Ovary (tissue), 9 donors: ENCODE results near the gene STK38. TPM values are rescaled to one million over a fixed set of nuclear protein-coding genes. Genes with fewer than 3 reads are reported as not detected.
"Not testable (repeated sequence)": the region's sequence is repeated elsewhere in the genome, so short reads cannot be mapped to it uniquely, and the experiment has no call there.

Source experiments
- DNase-seq, 5 donors: peaks; one replicate each; pipeline ENCODE4 v3.0.0-alpha.2; 2019 to 2020
- H3K27ac ChIP-seq, 2 donors: fragments of 200-600 bp; one replicate each; pipeline versions ENCODE4 v1.5.1 to v1.8.0; 2019 to 2022
- H3K27me3 ChIP-seq: fragments of 200-600 bp; one replicate; pipeline ENCODE4 v1.8.0; 2022
- H3K36me3 ChIP-seq: fragments of 200-600 bp; sonication (generic); one replicate; pipeline ENCODE4 v1.5.1; 2019
- H3K4me1 ChIP-seq: one replicate; pipeline ENCODE4 v1.8.1; 2013; ENCODE audit warnings: mild to moderate bottlenecking, moderate library complexity; ENCODE audit not compliant: insufficient read depth
- H3K4me3 ChIP-seq: fragments of 200-600 bp; sonication (generic); one replicate; pipeline ENCODE4 v1.5.1; 2017
- H3K9me3 ChIP-seq, 2 donors: fragments of 200-600 bp in 1 of 2; sonication (generic) in 1 of 2; one replicate each; pipeline versions ENCODE4 v1.5.1 to v1.8.1; 2013 to 2019; ENCODE audit warnings: mild to moderate bottlenecking in 1 of 2, moderate library complexity in 1 of 2
- EP300 ChIP-seq: sonication (generic); formaldehyde crosslinking; IDR thresholded peaks from one replicate; pipeline ENCODE4 v1.6.1; 2017; ENCODE audit warnings: antibody characterized with exemption
- POLR2A ChIP-seq: fragments of 450-650 bp; IDR thresholded peaks from one replicate; pipeline ENCODE4 v1.6.1; 2017; ENCODE audit warnings: antibody characterized with exemption, mild to moderate bottlenecking, moderate library complexity
- WGBS, 3 donors: extraction: QIAGEN DNeasy Blood & Tissue Kit in 1 of 3; methylation state at CpG; one replicate each; pipeline versions ENCODE4 v1.1.5 to v1.1.7; 2013 to 2017; 5-methylcytosine and 5-hydroxymethylcytosine counted together
- intact Hi-C, 4 donors: fragments of 100-400 bp; cut with DNase I; formaldehyde crosslinking; loops; one replicate each; pipeline versions ENCODE4 v1.11.0 to v1.15.1; 2022 to 2023
- polyA plus RNA-seq, 2 donors: library from polyadenylated mRNA; stranded (reverse); fragments of 200-250 nt in 1 of 2; fragments of 350-450 nt in 1 of 2; fragmentation: Illumina TruSeq in 1 of 2; extraction: RNeasy Lipid Tissue Mini Kit (QIAGEN cat#74804) in 1 of 2; gene quantifications; one replicate each; pipeline ENCODE4 v1.2.3, GENCODE V29; 2013 to 2014
- total RNA-seq, 7 donors: library from RNA; depleted of rRNA in 2 of 7; stranded (reverse); fragments of >200 nt in 2 of 7; fragmentation: NEBNext Ultra II Directional in 3 of 7; extraction: Animal tissue kit (Norgen Biotek cat#: 25700) in 3 of 7; gene quantifications; one replicate each; pipeline versions ENCODE4 v1.1.0 to v1.2.4, GENCODE V29; 2016 to 2023
- TF ChIP-seq, protein P1 (sequence below), 3 donors: fragments of 450-650 bp in 2 of 3; fragments of 200-600 bp in 1 of 3; IDR thresholded peaks; one replicate each; pipeline versions ENCODE4 v1.5.1 to v1.8.0; 2016 to 2022; ENCODE audit warnings: antibody characterized with exemption in 3 of 3, mild to moderate bottlenecking in 1 of 3
- donor health status: DM: no; HTN: no; CAD: no; lungs with moderate emphysema.
- donor health status: DM: no; HTN: no; CAD: no.
- donor health status: Bipolar disorder and iron deficiency.
- donor health status: DM: yes; HTN: yes; CAD: no.
- donor health status: DM: no; HTN: no; CAD: no.
- donor health status: DM: yes; HTN: yes; CAD: no.

The STK38 gene
- total and polyA plus RNA-seq, 9 donors, result 8.9 to 35.4 (median 15.5) TPM

DNA sequence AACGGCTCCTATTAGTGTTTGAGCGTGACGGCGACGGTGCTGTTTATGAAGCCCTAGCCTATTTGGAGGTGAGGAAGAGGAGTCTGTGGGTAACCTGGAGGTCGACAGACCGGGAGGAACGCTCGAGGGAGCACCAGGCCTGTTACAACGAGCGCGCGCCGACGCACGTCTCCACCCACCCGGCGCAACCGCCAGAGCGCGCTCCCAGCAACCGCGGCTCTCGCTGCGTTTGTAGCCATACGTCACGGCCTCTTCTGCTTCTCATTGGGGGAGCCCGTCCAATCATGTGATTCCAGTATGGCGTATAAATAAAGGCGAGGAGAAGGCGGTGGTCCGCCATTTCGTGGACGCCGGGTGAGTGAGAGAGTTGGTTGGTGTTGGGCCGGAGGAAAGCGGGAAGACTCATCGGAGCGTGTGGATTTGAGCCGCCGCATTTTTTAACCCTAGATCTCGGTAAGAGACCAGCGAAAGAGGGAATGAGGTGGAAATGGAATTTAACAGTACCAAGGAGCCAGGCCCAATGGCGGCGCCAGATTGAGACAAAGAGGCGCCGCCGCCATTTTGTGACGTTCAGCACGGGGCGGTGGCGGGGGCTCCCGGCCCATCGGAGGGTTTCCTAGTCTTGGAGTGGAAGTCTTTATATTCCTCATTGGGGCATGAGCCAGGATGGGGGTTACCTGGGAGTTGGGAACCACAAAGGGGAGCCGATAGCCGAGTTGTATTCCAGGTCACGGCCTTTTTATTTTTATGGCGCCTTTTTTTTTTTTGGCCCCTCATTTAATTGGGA lies 46.9 kb upstream of the STK38 start, which contains the start of gene SRSF3:
Gene SRSF3 (plus strand): TSS at position 334 of the 787 bp plus-strand sequence. CDS start 2,401 bp downstream, outside the sequence.
- intact Hi-C loops, result loop anchor here in 2 of 4 donors (5.0 to 10.0 kb wide), 2 partner anchors 47 to 149 kb away; partner anchors contain the start of genes STK38 (in 2 of the 2), KCTD20 (in 1 of the 2) and PXT1 (in 1 of the 2)
- TF ChIP-seq EP300 (no peak), POLR2A (peak; percentile 100)
- TF ChIP-seq, protein P1, sequence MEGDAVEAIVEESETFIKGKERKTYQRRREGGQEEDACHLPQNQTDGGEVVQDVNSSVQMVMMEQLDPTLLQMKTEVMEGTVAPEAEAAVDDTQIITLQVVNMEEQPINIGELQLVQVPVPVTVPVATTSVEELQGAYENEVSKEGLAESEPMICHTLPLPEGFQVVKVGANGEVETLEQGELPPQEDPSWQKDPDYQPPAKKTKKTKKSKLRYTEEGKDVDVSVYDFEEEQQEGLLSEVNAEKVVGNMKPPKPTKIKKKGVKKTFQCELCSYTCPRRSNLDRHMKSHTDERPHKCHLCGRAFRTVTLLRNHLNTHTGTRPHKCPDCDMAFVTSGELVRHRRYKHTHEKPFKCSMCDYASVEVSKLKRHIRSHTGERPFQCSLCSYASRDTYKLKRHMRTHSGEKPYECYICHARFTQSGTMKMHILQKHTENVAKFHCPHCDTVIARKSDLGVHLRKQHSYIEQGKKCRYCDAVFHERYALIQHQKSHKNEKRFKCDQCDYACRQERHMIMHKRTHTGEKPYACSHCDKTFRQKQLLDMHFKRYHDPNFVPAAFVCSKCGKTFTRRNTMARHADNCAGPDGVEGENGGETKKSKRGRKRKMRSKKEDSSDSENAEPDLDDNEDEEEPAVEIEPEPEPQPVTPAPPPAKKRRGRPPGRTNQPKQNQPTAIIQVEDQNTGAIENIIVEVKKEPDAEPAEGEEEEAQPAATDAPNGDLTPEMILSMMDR (IDR thresholded peaks at IDR 0.05), result peak; percentile 42 to 80 (median 73)
- Histone ChIP-seq H3K9me3 (no peaks in the 10 kb centered on the region), H3K27ac (peak within 1 kb of the TSS; percentile 88 to 93), H3K36me3 (no peaks in the 10 kb centered on the region), H3K4me3 (peak within 1 kb of the TSS; percentile 79), H3K4me1 (peaks cover 9% of the 10 kb centered on the region), H3K27me3 (no peaks in the 10 kb centered on the region)
- 0 to 1% (median 0%) methylated on average over 58 of the region's 58 CpGs for WGBS, 3 donors
- DNase-seq, result peak; percentile 96 to 97 (median 97)

DNA sequence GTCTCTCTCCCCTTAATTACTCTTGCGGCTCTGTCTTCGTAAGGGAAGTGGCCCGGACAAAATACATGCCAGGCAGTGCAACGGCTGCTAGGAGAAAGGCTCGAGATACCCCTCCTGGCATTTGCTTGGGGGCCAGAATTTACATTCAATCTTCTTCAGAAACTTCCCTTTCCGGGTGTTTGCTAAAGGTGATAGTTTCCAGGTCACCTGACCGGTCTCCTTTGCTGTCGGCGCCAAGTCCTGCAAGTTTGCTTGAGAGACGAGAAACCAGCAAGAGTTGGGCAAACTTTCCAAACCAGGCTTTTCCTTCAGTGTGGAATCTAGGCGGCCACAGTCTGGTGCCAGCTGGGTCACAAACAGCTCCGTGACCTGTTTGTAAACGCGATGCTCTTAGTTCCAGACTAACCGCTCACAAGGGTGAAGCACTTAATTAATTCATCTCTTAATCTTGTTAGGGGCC lies 46.3 kb upstream of the STK38 start:
- intact Hi-C loops, result loop anchor here in 2 of 4 donors (5.0 to 10.0 kb wide), 2 partner anchors 46 to 149 kb away; partner anchors contain the start of genes STK38 (in 2 of the 2), KCTD20 (in 1 of the 2) and PXT1 (in 1 of the 2)
- Histone ChIP-seq H3K4me3 (peak overlapping the region; percentile 79), H3K27ac (peak overlapping the region; percentile 88 to 93), H3K9me3 (no peaks in the 10 kb centered on the region), H3K4me1 (peaks cover 7% of the 10 kb centered on the region), H3K36me3 (no peaks in the 10 kb centered on the region), H3K27me3 (no peaks in the 10 kb centered on the region)
- TF ChIP-seq POLR2A, result peak; percentile 24
- TF ChIP-seq, protein P1 (IDR thresholded peaks at IDR 0.05), result peak in 1 of 3 donors; percentile 1
- TF ChIP-seq EP300, result no peak
- DNase-seq, result peak in 4 of 5 donors; percentile 64 to 69 (median 66)
- 5 to 6% (median 5%) methylated on average over 15 of the region's 15 CpGs for WGBS, 3 donors

DNA sequence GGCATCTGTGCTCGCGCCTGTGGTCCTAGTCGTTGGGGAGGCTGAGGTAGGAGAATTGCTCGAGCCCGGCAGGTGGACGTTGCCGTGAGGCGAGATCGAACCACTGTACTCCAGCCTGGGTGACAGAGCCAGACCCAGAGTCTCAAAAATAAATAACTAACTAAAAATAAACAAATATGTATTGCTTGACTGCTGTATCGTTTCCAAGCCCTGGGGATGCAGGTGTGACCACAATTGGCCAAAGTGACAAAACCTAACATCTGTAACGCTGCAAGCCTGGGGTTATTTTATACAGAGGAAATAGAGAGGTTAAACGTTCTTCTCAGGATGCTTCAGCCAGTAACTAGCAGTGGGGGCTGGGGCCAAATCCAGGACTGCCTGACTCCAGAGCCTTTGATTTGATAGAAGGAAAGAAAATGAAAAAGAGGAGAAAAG lies 45.0 kb upstream of the STK38 start:
- WGBS, 3 donors, result 89 to 92% (median 91%) methylated on average over 12 of the region's 12 CpGs
- H3K27ac ChIP-seq, result no peak overlapping the region
- peaks cover 3% of the 10 kb centered on the region for H3K4me1 ChIP-seq
- no peaks in the 10 kb centered on the region for H3K9me3 ChIP-seq
- DNase-seq, result peak in 1 of 5 donors; percentile 29
- intact Hi-C loops, result loop anchor here in 2 of 4 donors (5.0 to 10.0 kb wide), 2 partner anchors 45 to 147 kb away; partner anchors contain the start of genes STK38 (in 2 of the 2), KCTD20 (in 1 of the 2) and PXT1 (in 1 of the 2)
- TF ChIP-seq, protein P1 (IDR thresholded peaks at IDR 0.05), result no peak
- TF ChIP-seq EP300 (no peak), POLR2A (no peak)
- no peaks in the 10 kb centered on the region for H3K27me3 ChIP-seq
- no peaks in the 10 kb centered on the region for H3K36me3 ChIP-seq
- H3K4me3 ChIP-seq, result no peak overlapping the region

DNA sequence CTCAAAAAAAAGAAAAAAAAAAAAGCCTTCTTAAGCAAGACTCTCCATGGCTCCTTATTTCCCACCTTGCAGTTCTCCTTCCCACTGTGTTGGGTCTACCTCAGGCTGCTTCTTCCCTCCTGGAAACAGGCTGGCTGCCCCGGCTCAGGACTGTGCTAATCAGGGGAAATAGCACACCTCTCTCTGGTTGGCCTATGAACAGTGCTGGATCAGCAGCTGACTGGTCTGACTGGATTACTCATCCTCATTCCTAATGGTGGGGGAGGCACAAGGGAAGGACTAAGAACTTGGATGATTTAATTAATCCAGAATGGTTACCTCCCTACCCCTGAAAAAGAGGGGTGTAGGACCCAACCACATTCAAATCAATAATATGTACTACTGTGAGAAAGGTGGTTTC lies 43.0 kb upstream of the STK38 start:
- no peaks in the 10 kb centered on the region for H3K27me3 ChIP-seq
- H3K4me3 ChIP-seq, result no peak overlapping the region
- no peak overlapping the region for H3K27ac ChIP-seq
- no peaks in the 10 kb centered on the region for H3K36me3 ChIP-seq
- 31 to 50% (median 34%) methylated on average over 1 of the region's 1 CpG for WGBS, 3 donors
- no peak for DNase-seq
- TF ChIP-seq, protein P1 (IDR thresholded peaks at IDR 0.05), result no peak
- TF ChIP-seq EP300, result no peak
- TF ChIP-seq POLR2A, result no peak
- no peaks in the 10 kb centered on the region for H3K9me3 ChIP-seq
- H3K4me1 ChIP-seq, result no peaks in the 10 kb centered on the region
- intact Hi-C loops, result loop anchor here in 2 of 4 donors (5.0 to 10.0 kb wide), 2 partner anchors 43 to 145 kb away; partner anchors contain the start of genes STK38 (in 2 of the 2), KCTD20 (in 1 of the 2) and PXT1 (in 1 of the 2)

DNA sequence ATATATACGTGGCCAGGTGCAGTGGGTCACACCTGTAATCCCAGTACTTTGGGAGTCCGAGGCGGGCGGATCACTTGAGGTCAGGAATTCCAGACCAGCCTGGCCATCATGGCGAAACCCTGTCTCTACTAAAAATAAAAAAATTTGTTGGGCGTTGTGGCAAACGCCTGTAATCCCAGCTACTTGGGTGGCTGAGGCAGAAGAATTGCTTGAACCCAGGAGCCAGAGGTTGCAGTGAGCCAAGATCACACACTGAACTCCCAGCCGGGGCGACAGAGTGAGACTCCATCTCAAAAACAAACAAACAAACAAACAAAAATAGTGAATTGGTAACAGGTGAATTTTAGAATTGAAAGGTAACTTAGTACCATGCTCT lies 41.7 kb upstream of the STK38 start:
- H3K36me3 ChIP-seq, H3K27me3 ChIP-seq, H3K4me3 ChIP-seq, H3K9me3 ChIP-seq, DNase-seq, intact Hi-C loops, H3K27ac ChIP-seq, H3K4me1 ChIP-seq: not testable (repeated sequence)
- WGBS, 3 donors, result 91 to 96% (median 93%) methylated on average over 9 of the region's 9 CpGs
